DOHH2 (cell line): ENCODE data around the gene CDK1.

ENCODE experiments used
- CTCF ChIP-seq: fragments of 200-600 bp; sonication (generic); IDR thresholded peaks from one replicate; pipeline ENCODE4 v1.5.1; 2014; ENCODE audit warnings: antibody characterized with exemption, mild to moderate bottlenecking, low read depth, low read length; ENCODE audit not compliant: poor library complexity, severe bottlenecking
- EZH2phosphoT487 ChIP-seq: fragments of 200-600 bp; sonication (generic); IDR thresholded peaks from 2 replicates; pipeline ENCODE4 v1.6.1; 2017; ENCODE audit warnings: borderline replicate concordance, mild to moderate bottlenecking, antibody characterized with exemption, low read length, moderate library complexity, mixed read lengths

- TF ChIP-seq CTCF (no peak), EZH2phosphoT487 (no peak)
These were observed 17.5 kb upstream of the CDK1 start for GRCh38 chr10:60760711-60761210.
